Lower leg skin (tissue), 4 donors: ENCODE data around the gene POLR3GL. TPM values are rescaled to one million over a fixed set of nuclear protein-coding genes. Genes with fewer than 3 reads are reported as not detected.

Experiments used
- total RNA-seq, 4 donors: library from RNA; depleted of rRNA; stranded (reverse); fragments of >200 nt; gene quantifications; one replicate each; pipeline ENCODE4 v1.1.0, GENCODE V29; 2016

Gene POLR3GL
- total RNA-seq, 4 donors from 2014 or later, result 10.6 to 15.3 (median 14.2) TPM

Other genes starting within 250 kb of the POLR3GL start
- gene CD160, start 245.2 kb upstream of the POLR3GL start, total RNA-seq, result under 1 TPM in 2 of 4 donors, not detected in 2; 0.38 to 0.63 TPM
- gene RNF115, start 140.6 kb upstream of the POLR3GL start, total RNA-seq, result 10 to 100 TPM in 2 of 4 donors, 1 to 10 TPM in 2; 7.0 to 12.8 (median 9.3) TPM
- gene POLR3C, start 140.5 kb upstream of the POLR3GL start, total RNA-seq, result 10 to 100 TPM; 25.1 to 31.3 (median 27.0) TPM
- 1 to 10 TPM in 3 of 4 donors, under 1 TPM in 1; 0.25 to 5.0 (median 2.5) TPM for gene NUDT17, start 119.1 kb upstream of the POLR3GL start, total RNA-seq
- 10 to 100 TPM; 22.8 to 47.7 (median 33.0) TPM for gene PIAS3, start 105.6 kb upstream of the POLR3GL start, total RNA-seq
- 10 to 100 TPM; 32.2 to 68.6 (median 48.4) TPM for gene ANKRD35, start 78.8 kb upstream of the POLR3GL start, total RNA-seq
- 1 to 10 TPM; 1.8 to 3.6 (median 2.6) TPM for gene ITGA10, start 54.6 kb upstream of the POLR3GL start, total RNA-seq
- gene PEX11B, start 46.0 kb upstream of the POLR3GL start, total RNA-seq, result 10 to 100 TPM; 27.0 to 47.1 (median 30.2) TPM
- 100 to 1,000 TPM; 120 to 176 (median 149) TPM for gene RBM8A, start 37.2 kb upstream of the POLR3GL start, total RNA-seq
- 10 to 100 TPM in 1 of 4 donors, 1 to 10 TPM in 3; 4.6 to 14.2 (median 7.7) TPM for gene LIX1L, start 6.7 kb upstream of the POLR3GL start, total RNA-seq
- 1 to 10 TPM in 1 of 4 donors, under 1 TPM in 3; 0.12 to 1.3 (median 0.39) TPM for gene ANKRD34A, start 115 bp upstream of the POLR3GL start, total RNA-seq
- 1,000 to 10,000 TPM; 2,445 to 6,877 (median 3,895) TPM for gene TXNIP, start 31.9 kb downstream of the POLR3GL start, total RNA-seq
- not detected for gene HJV, start 57.0 kb downstream of the POLR3GL start, total RNA-seq
- 1 to 10 TPM; 1.5 to 2.4 (median 1.9) TPM for gene NBPF10, start 180.1 kb downstream of the POLR3GL start, total RNA-seq